ENCODE measurements around the gene DNAI1. TPM values are rescaled to one million over a fixed set of nuclear protein-coding genes. Genes with fewer than 3 reads are reported as not detected.

Gene DNAI1
- total RNA-seq, 1 donor: not detected

DNA sequence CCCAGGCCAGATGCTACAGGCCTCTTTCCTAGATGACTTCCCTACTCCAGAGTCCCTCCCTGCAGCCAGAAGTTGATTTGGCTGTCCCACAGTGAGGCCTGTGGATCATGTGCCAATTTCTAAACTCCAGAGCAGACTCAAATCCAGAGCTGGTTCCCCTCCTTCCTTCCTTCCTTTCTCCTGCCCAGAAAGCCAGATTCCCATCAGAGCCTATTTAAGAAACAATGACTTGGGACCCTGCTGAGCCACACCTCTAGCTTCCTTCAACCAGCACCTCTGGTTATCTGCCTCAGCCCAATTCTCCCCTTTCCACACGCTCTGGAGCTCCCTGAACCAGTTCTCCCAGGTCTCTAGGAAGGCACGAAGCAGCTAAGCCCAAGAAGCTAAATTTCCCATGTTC lies 7.5 kb upstream of the DNAI1 start:
- peak; percentile 21 for DNase-seq (ENCODE audit: low read depth)
- H3K4me3 ChIP-seq (ENCODE audit: low read depth, low read length): no peak overlapping the region
- TF ChIP-seq, protein P1, sequence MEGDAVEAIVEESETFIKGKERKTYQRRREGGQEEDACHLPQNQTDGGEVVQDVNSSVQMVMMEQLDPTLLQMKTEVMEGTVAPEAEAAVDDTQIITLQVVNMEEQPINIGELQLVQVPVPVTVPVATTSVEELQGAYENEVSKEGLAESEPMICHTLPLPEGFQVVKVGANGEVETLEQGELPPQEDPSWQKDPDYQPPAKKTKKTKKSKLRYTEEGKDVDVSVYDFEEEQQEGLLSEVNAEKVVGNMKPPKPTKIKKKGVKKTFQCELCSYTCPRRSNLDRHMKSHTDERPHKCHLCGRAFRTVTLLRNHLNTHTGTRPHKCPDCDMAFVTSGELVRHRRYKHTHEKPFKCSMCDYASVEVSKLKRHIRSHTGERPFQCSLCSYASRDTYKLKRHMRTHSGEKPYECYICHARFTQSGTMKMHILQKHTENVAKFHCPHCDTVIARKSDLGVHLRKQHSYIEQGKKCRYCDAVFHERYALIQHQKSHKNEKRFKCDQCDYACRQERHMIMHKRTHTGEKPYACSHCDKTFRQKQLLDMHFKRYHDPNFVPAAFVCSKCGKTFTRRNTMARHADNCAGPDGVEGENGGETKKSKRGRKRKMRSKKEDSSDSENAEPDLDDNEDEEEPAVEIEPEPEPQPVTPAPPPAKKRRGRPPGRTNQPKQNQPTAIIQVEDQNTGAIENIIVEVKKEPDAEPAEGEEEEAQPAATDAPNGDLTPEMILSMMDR (IDR thresholded peaks at IDR 0.05; ENCODE audit: insufficient read depth, low read length): no peak

DNA sequence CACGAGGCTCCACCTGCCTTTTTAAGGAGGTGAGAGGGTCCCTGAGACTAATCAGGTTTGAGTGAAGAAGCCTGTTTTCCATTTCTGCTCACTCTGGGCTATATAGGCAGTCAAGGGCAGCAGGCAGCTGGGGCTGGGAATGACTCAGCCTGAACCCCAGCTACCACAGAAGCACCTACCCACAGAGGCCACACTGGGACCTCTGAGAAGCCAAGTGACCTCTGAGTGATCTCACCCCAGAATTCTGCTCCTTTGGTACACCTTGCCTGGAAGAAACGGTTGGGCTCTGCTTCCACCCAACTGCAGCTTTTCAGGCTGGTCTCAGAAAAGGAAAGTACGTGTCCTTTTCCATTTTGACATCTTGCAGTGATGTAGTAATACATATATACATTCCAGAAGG lies 7.1 kb upstream of the DNAI1 start:
- DNase-seq (ENCODE audit: low read depth): no peak
- TF ChIP-seq, protein P1 (IDR thresholded peaks at IDR 0.05; ENCODE audit: insufficient read depth, low read length): no peak
- no peak overlapping the region for H3K4me3 ChIP-seq (ENCODE audit: low read depth, low read length)

DNA sequence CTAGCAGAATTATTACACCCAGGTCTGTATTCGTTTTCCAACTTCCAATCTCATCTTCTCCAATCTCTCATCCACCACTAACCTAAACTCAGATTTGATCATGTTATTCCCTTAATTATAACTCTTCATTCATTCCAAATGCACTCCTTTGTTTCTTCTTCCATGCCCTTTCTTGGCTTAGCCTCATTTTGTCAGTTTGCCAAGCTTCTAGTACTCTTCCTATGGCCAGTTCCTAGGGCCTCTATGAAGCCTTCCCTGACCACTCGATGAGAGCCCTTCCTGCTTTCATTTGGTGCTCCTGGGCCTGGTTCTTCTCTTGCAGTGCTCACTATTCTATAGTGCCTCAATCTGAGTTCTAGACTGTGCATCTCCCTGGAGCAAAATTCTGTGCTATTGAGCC lies 6.0 kb upstream of the DNAI1 start:
- DNase-seq (ENCODE audit: low read depth): no peak
- H3K4me3 ChIP-seq (ENCODE audit: low read depth, low read length): no peak overlapping the region
- TF ChIP-seq, protein P1 (IDR thresholded peaks at IDR 0.05; ENCODE audit: insufficient read depth, low read length): no peak

DNA sequence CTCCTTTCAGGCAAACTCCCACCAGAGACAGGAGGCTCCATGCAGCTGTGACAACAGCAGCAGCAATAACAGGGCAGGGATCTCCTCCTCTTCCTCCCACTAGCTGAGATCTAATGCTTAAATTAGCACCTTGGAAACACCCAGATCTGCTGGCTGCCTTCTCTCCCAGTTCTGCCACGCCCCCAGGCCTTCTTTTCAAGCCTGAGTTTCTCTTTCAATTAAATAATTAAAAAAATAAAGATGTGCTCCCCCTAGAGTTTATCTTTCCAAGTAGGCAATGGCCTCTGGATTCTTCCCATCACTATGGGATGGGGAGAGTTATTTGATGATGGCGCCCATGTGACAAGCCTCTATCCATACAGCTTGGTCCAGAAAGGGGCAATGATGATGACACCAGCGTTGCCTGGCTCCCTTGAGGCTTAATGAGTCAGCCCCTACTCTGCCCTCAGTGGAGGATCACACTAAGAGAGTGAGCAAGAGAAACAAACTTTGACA lies 4.0 kb upstream of the DNAI1 start:
- H3K4me3 ChIP-seq (ENCODE audit: low read depth, low read length): no peak overlapping the region
- peak; percentile 50 for DNase-seq (ENCODE audit: low read depth)
- TF ChIP-seq, protein P1 (IDR thresholded peaks at IDR 0.05; ENCODE audit: insufficient read depth, low read length): no peak

DNA sequence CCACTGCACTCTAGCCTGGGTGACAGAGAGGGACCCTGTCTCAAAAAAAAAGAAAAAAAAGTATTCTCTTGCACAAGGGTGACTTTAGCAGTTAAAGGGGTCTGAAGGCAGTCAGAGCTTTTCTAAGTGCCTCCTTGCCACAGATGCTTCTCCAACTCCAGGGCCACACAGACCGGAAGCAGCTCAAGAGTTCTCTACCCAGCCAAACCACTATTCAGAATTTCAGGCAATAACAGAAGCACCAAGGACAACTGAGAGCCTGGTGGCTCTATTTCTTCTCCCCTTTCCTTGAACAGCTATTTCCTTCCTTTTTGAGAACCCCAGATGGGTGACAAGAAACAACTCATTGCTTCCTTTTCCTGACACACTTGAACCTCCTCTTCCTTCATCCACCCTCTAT lies 2.5 kb upstream of the DNAI1 start:
- no peak for DNase-seq (ENCODE audit: low read depth)
- H3K4me3 ChIP-seq (ENCODE audit: low read depth, low read length): no peak overlapping the region
- TF ChIP-seq, protein P1 (IDR thresholded peaks at IDR 0.05; ENCODE audit: insufficient read depth, low read length): no peak

DNA sequence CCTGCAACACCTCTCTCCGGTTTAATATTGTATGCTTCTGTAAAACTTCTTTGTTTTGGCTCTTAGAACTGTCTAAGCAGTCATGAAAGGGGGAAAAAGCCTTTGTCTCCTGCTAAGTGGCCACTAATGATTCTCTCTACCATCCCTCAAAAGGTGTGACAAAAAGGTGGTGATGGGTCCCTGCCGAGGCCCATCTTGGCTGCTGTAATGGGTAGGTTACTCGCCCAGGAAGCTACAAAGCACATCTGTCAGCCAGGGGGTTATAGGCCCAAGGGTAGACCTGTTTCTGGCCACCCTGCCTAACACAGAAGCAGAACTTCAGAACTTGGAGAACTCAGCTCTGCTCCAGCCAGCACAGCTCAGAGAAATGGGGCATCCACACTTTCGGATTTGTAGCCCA lies 1.9 kb upstream of the DNAI1 start:
- H3K4me3 ChIP-seq (ENCODE audit: low read depth, low read length): peak overlapping the region; percentile 94
- DNase-seq (ENCODE audit: low read depth): no peak
- TF ChIP-seq, protein P1 (IDR thresholded peaks at IDR 0.05; ENCODE audit: insufficient read depth, low read length): no peak

Measured in fibroblast of the aortic adventitia (primary cell).